ENCODE results near the gene PRPF19.
A peak's percentile ranks its signal among the peaks of the same experiment; 100 is the strongest.
"Not testable (repeated sequence)": the region's sequence is repeated elsewhere in the genome, so short reads cannot be mapped to it uniquely, and the experiment has no call there.

PRPF19 gene

DNA sequence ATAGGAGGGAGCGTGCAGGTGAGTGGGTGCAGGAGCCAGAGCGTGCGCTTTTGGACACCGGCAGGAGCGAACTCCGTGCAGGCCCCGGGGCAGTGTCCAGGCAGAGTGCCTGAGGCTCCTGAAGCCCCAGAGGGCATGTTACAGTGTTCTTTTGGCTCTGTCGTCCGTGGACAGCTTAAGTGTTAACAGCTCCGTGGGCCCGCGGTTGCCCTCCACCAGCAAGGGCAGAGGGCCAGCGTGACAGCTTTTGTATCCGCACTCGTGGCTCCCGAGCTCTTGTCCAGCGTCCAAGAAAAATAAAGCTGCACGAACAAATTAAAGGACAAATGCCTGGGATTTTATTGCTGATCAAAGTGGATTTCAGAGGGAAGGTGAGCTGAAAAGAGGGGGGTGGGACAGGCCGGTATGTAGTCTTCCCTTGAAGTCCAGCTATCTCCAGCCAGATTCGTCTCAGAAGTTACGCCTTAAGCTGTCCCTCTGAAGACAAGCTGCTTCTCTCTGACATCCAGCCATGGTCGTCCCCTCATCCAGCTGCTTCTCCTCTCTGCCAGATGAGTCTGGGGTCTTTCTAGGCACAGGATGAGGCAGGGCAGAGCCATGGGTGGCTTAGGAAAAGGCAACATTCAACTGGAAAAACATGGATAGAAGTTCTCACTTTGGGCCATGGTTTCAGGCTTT lies 6.6 kb upstream of the PRPF19 start:
- TF ChIP-seq POLR2A (IDR thresholded peaks at IDR 0.05; ENCODE audit: low read depth, low read length) (no peak), PAX5 (IDR thresholded peaks at IDR 0.05; ENCODE audit: insufficient read depth, low read length, severe bottlenecking) (no peak), POLR2AphosphoS5 (IDR thresholded peaks at IDR 0.05; ENCODE audit: low read depth, low read length) (no peak), POU2F2 (IDR thresholded peaks at IDR 0.05; ENCODE audit: low read depth, low read length) (no peak), SPI1 (IDR thresholded peaks at IDR 0.05; ENCODE audit: low read depth, low read length) (no peak), TAF1 (IDR thresholded peaks at IDR 0.05; ENCODE audit: low read depth, low read length) (no peak)
- no peak for DNase-seq (ENCODE audit: insufficient read length, low spot score)
- FAIRE-seq, result no peak

DNA sequence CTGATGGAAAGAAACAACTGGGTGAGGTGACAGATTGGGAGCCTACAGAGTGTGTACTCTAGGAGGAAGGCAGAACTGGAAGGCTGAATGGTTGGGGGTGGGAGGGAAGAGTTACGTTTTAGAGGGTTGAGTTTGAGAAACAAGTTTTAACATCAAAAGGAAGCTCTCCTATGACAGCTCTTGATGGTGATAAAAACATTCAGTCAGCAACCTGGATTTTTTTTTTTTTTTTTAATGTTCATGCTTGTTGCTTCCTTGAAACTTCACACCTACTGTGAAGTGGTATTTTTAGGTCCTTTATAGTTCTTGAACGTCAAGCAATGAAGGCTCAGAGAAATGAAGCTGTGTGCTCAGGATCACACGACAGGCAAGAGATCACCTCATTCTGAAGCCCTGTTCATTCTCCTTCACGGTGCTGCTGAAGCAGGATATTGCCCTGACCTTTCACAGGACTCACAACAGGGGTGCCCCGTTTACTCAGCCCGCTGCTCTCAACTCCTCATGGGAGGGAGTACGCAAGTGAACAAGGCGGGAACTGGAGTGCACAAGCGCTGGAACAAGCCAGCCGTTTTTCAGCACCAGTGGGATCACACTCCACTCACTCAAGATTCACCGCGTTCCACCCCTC lies 6.0 kb upstream of the PRPF19 start:
- FAIRE-seq (no peak), DNase-seq (ENCODE audit: insufficient read length, low spot score) (no peak)
- TF ChIP-seq POU2F2 (IDR thresholded peaks at IDR 0.05; ENCODE audit: low read depth, low read length) (no peak), TAF1 (IDR thresholded peaks at IDR 0.05; ENCODE audit: low read depth, low read length) (no peak), POLR2A (IDR thresholded peaks at IDR 0.05; ENCODE audit: low read depth, low read length) (no peak), SPI1 (IDR thresholded peaks at IDR 0.05; ENCODE audit: low read depth, low read length) (no peak), POLR2AphosphoS5 (IDR thresholded peaks at IDR 0.05; ENCODE audit: low read depth, low read length) (no peak), PAX5 (IDR thresholded peaks at IDR 0.05; ENCODE audit: insufficient read depth, low read length, severe bottlenecking) (no peak)

DNA sequence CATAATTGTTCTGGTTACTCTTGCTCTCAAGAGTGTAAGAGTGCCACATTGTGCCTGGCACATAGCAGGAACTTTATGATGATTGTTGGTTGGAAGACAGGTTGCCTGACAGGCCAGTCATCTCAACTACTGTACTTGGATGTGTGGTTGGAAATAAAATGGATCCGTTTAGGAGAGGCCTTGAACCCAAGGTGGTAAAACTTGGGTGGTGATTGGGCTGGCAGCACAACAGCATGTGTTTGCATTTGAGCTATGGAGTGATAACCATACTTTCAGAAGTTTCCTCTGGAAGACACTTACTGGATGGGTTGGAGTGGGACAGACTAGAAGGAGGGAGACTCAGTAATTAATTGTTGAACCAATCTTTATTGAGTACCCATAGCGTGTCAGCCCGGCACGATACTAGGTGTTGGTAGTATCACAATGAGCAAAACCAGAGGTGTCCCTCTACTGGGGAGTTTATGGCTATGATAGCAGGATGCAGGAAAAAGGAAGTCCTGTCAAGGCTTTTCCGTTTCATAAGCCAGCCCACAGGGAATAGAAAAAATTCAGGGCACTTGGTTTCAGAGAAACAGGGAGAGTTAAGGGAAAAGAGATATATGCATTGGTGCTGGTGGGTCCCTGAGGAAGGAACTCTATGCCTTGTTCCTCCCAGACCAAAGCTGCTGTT lies 4.5 kb upstream of the PRPF19 start:
- no peak for FAIRE-seq
- TF ChIP-seq POLR2A (IDR thresholded peaks at IDR 0.05; ENCODE audit: low read depth, low read length), result no peak
- peak; percentile 70 for TF ChIP-seq SPI1 (IDR thresholded peaks at IDR 0.05; ENCODE audit: low read depth, low read length)
- no peak for TF ChIP-seq POLR2AphosphoS5 (IDR thresholded peaks at IDR 0.05; ENCODE audit: low read depth, low read length)
- no peak for DNase-seq (ENCODE audit: insufficient read length, low spot score)

DNA sequence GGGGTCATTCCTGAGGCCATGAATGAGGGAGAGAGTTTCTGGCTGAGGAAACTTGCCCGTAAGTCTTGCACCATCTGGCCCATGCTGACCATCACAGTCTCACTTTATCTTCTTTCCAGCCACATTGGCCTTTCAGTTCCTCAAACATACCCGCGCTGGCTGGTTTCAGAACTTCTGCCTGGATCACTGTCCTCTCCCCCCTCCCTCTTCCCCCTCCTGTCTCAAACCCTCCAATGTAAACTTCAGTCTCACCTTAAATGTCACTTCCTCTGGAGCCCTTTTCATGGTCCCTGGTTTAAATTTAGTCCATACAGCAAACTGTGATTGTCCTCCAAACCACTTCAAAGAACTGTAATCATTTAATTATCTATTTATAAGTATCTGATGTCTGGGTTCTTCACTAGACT lies 3.9 kb upstream of the PRPF19 start:
- FAIRE-seq (peak; percentile 92), DNase-seq (ENCODE audit: insufficient read length, low spot score) (no peak)
- TF ChIP-seq SPI1 (IDR thresholded peaks at IDR 0.05; ENCODE audit: low read depth, low read length), result peak; percentile 100
- no peak for TF ChIP-seq POLR2A (IDR thresholded peaks at IDR 0.05; ENCODE audit: low read depth, low read length)
- no peak for TF ChIP-seq POU2F2 (IDR thresholded peaks at IDR 0.05; ENCODE audit: low read depth, low read length)
- TF ChIP-seq PAX5 (IDR thresholded peaks at IDR 0.05; ENCODE audit: insufficient read depth, low read length, severe bottlenecking), result no peak
- TF ChIP-seq POLR2AphosphoS5 (IDR thresholded peaks at IDR 0.05; ENCODE audit: low read depth, low read length), result peak; percentile 45; the same call in 1 of the 2 replicates

DNA sequence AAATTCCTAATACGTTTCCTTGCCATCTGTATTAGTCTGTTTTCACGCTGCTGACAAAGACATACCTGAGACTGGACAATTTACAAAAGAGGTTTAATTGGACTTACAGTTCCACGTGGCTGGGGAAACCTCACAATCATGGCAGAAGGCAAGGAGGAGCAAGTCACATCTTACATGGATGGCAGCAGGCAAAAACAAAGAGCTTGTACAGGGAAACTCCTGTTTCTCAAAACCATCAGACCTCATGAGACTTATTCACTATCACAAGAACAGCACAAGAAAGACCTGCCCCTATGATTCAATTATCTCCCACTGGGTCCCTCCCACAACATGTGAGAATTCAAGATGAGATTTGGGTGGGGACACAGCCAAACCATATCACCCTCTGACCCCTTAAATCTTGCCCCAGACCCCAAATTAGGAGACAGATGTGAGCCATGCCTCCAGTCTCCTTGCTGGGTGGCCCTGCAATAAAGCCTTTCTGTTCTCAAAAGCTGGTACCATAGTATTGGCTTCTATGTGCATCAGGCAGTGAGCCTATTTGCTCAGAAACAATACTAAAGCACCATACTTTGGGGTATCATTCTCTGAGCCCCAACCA lies 3.4 kb upstream of the PRPF19 start:
- not testable (repeated sequence) for DNase-seq (ENCODE audit: insufficient read length, low spot score); FAIRE-seq

DNA sequence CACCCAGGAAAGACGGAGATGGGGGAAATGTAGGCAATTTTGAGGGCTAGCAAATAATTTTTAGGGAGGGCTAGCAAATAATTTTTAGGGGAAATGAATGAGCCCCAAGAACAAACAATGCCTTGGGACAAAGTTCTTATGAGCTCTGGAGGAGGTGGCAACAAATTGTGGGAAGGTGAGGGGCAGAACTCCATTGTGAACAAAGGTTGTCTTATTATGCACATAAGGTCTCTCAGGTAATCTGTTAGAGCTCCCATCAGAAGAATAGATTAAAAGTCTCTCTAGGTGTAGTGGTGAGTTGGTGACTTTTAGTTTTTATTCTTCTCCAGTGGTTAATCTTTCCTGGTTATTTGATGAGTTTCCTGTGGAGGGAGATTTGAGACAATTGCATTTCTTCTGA lies 2.4 kb upstream of the PRPF19 start:
- FAIRE-seq, result no peak
- no peak for DNase-seq (ENCODE audit: insufficient read length, low spot score)
- TF ChIP-seq TAF1 (IDR thresholded peaks at IDR 0.05; ENCODE audit: low read depth, low read length) (no peak), POLR2AphosphoS5 (IDR thresholded peaks at IDR 0.05; ENCODE audit: low read depth, low read length) (no peak), SPI1 (IDR thresholded peaks at IDR 0.05; ENCODE audit: low read depth, low read length) (no peak), POU2F2 (IDR thresholded peaks at IDR 0.05; ENCODE audit: low read depth, low read length) (no peak), PAX5 (IDR thresholded peaks at IDR 0.05; ENCODE audit: insufficient read depth, low read length, severe bottlenecking) (no peak), POLR2A (IDR thresholded peaks at IDR 0.05; ENCODE audit: low read depth, low read length) (no peak)

DNA sequence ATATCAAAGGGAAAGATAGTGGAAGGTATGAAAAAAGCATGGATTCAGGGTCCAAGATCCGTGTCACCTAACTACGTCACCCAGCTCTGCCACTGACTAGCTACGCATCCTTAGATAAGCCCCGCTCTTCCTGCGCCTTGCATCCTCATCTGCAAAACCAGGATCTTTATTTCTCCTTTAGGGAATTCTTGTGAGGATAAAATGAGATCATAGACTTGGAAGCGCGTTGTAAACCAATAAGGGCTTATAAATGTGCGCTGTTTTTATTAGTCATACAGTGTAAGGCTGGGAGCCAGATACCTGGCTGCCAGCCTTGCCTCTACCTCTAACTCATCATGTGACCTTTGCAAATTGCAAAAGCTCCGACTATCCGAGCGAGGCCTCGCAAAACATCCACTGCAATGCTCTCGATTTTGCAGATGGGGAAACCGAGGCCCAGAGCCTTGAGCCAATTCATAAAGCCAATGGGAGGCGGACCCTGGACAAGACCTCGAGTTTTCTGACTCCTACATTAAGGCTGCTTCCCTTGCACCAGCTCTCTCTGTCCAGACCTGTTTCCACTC lies 753 bp downstream of the PRPF19 start:
- FAIRE-seq (no peak), DNase-seq (ENCODE audit: insufficient read length, low spot score) (no peak)
- TF ChIP-seq PAX5 (IDR thresholded peaks at IDR 0.05; ENCODE audit: insufficient read depth, low read length, severe bottlenecking) (no peak), TAF1 (IDR thresholded peaks at IDR 0.05; ENCODE audit: low read depth, low read length) (no peak), POLR2A (IDR thresholded peaks at IDR 0.05; ENCODE audit: low read depth, low read length) (no peak), POLR2AphosphoS5 (IDR thresholded peaks at IDR 0.05; ENCODE audit: low read depth, low read length) (no peak), POU2F2 (IDR thresholded peaks at IDR 0.05; ENCODE audit: low read depth, low read length) (no peak), SPI1 (IDR thresholded peaks at IDR 0.05; ENCODE audit: low read depth, low read length) (no peak)

DNA sequence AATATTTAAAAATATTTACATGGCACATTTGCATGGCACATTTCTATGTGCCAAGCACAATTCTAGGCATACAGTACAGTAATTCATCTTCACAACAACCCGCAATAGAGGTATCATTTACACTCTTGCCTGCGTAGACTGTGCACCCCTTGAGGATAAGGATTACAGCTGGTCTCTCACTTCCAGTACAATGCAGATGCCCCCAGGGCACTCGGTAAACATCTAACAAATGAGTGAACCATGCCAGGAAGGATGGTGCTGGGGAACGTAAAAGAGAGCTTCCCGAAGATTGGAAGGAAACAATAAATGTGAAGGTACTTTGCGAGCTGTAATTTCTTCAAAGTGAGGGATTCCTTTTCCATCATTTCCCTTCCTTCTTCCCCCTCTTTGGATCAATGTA lies 1.3 kb downstream of the PRPF19 start:
- TF ChIP-seq POLR2AphosphoS5 (IDR thresholded peaks at IDR 0.05; ENCODE audit: low read depth, low read length) (no peak), SPI1 (IDR thresholded peaks at IDR 0.05; ENCODE audit: low read depth, low read length) (no peak), POU2F2 (IDR thresholded peaks at IDR 0.05; ENCODE audit: low read depth, low read length) (no peak)
- DNase-seq (ENCODE audit: insufficient read length, low spot score) (no peak), FAIRE-seq (no peak)

DNA sequence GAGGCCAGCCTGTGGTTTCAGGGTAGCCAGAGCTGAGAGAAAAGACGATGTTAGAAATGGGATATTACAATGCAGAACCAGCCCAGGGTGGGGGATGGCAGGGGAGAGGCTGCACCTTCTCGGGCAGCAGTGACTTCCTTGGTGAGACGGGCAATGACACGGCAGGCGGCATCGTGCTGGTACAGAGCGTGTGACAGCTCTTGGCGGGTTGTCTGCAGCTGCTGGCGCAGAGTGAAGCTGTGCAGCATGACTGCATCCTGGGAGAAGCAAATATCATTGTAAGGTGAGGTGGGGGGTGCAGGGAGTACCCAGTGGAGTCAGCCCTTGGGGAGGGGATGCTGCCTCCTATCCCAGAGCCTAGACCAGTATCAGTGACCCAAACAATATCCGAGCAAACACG lies 3.8 kb downstream of the PRPF19 start:
- TF ChIP-seq POLR2AphosphoS5 (IDR thresholded peaks at IDR 0.05; ENCODE audit: low read depth, low read length) (no peak), SPI1 (IDR thresholded peaks at IDR 0.05; ENCODE audit: low read depth, low read length) (no peak), PAX5 (IDR thresholded peaks at IDR 0.05; ENCODE audit: insufficient read depth, low read length, severe bottlenecking) (no peak), POU2F2 (IDR thresholded peaks at IDR 0.05; ENCODE audit: low read depth, low read length) (no peak), TAF1 (IDR thresholded peaks at IDR 0.05; ENCODE audit: low read depth, low read length) (no peak), POLR2A (IDR thresholded peaks at IDR 0.05; ENCODE audit: low read depth, low read length) (no peak)
- FAIRE-seq (no peak), DNase-seq (ENCODE audit: insufficient read length, low spot score) (no peak)
